Left colon (tissue), 2 donors: Measurements from ENCODE around the gene SLC34A1. TPM values are rescaled to one million over a fixed set of nuclear protein-coding genes. Genes with fewer than 3 reads are reported as not detected.
A peak's percentile ranks its signal among the peaks of the same experiment; 100 is the strongest.

ENCODE experiments used
- ATAC-seq: fragments of 200-7000 bp; cut with Tn5 transposase; one replicate; pipeline ENCODE4 v1.9.1; 2020; ENCODE audit warnings: mild to moderate bottlenecking, moderate library complexity
- DNase-seq, 2 donors: peaks; one replicate each; pipeline ENCODE4 v3.0.0-alpha.2; 2020
- intact Hi-C, 2 donors: fragments of 100-400 bp; cut with DNase I in 1 of 2; cut with micrococcal nuclease in 1 of 2; formaldehyde crosslinking; loops; one replicate each; pipeline versions ENCODE4 v1.11.2 to v1.14.0; 2022; cut with DNase I, micrococcal nuclease
- total RNA-seq, 2 donors: library from RNA; stranded (reverse); fragmentation: NEBNext Ultra II Directional; extraction: Animal tissue kit (Norgen Biotek cat#: 25700); gene quantifications; one replicate each; pipeline ENCODE4 v1.2.1, GENCODE V29; 2021
- donor health status: DM: no; HTN: no; CAD: no.
- donor health status: DM: yes; HTN: yes; CAD: no.

SLC34A1 gene
- total RNA-seq, 2 donors from 2014 or later = not detected

DNA sequence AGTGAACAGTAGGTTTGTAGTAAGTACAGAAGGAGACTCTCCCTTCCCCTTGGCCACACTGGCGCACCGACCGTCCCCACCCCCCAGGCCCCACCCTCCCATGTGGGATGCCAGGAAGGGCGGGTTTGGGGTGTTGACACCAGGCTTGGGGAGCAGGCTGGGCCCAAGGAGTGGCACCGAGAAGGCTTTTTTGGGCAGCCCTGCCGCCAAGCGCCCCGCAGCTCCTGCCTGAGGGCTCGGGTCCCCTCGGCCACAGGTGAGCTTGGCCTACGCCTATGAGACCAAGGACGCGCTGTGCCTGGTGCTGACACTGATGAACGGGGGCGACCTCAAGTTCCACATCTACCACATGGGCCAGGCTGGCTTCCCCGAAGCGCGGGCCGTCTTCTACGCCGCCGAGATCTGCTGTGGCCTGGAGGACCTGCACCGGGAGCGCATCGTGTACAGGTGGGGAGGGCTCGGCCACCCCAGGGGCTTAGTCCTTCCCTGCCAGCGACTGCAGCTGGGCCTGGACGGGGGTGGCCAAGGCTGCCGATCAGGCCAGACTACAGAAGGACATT is 49.5 kb downstream of the SLC34A1 start:
- no peak for DNase-seq
- no peak for ATAC-seq
- intact Hi-C loops = no loop called here

DNA sequence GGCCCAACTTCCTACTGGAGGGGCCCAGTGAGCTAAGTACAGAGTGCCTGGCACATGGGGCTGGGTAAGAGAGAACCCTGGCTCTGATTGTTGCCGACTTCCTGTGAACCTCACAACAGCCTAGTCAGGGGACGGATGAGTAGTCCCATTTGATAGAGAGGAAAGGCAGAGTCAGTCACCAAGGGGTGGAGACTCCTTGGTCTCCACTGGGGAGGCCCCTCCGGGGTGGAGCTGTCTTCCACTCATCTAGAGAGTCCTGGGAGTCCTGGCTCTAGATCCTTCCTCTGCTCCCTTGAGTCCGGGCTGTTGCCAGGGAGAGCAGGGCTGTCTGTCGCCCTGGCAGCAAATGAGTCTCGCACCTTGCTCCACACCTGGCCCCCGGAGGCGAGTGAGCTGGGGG is 50.2 kb downstream of the SLC34A1 start:
- intact Hi-C loops = no loop called here
- ATAC-seq (no peak), DNase-seq (no peak)

DNA sequence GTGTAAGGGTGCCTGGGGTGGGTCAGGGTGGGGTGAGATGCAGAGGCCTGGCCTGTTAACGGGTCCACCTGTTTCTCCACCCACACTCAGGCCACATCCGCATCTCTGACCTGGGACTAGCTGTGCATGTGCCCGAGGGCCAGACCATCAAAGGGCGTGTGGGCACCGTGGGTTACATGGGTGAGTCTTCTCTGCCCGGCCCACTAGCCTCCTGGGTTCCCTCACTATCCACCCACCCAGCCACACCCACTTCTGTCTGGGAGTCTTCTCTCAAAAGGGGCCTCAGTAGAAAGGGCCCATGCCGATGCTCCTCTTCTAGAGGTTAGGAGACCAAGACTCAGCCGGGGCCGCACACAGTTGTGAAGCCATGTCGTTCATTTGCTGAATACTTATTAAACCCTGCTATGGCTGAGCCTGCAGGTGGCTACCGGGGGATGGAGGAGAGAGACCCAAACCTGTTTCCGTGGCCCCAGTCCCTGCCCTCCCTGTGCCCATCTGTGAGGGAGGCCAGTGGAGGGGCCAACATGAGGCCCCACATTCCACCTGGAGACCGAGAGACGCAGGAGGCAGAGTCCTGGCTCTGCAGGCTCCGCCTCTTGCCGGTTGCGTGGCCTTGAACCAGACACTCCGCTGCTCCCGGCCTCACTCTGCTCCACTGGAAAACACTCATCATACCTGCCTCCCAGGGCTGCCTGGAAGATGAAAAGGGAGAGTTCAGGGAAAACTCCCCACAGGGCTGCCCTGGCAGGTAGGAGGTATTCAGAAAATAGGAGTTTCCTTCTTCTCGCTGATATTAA is 50.9 kb downstream of the SLC34A1 start:
- intact Hi-C loops = no loop called here
- DNase-seq (no peak), ATAC-seq (no peak)

DNA sequence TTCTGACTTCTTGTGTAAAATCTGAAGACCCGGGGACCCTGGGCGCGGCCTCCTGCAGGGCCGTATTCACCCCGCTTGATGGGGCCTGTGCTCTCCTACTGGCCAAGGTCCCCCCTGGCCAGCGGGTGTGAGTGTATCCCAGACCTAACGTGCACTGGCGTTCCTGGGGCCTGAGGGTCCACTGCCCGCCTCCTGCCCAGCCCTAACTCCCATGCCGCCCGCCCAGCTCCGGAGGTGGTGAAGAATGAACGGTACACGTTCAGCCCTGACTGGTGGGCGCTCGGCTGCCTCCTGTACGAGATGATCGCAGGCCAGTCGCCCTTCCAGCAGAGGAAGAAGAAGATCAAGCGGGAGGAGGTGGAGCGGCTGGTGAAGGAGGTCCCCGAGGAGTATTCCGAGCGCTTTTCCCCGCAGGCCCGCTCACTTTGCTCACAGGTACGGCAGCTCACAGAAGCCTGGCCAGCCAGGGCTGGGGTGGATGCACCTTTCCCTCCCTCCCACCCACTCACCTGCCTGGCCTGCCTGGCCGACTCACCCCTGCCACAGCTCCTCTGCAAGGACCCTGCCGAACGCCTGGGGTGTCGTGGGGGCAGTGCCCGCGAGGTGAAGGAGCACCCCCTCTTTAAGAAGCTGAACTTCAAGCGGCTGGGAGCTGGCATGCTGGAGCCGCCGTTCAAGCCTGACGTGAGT is 51.8 kb downstream of the SLC34A1 start:
- no peak for ATAC-seq
- intact Hi-C loops = no loop called here
- no peak for DNase-seq

DNA sequence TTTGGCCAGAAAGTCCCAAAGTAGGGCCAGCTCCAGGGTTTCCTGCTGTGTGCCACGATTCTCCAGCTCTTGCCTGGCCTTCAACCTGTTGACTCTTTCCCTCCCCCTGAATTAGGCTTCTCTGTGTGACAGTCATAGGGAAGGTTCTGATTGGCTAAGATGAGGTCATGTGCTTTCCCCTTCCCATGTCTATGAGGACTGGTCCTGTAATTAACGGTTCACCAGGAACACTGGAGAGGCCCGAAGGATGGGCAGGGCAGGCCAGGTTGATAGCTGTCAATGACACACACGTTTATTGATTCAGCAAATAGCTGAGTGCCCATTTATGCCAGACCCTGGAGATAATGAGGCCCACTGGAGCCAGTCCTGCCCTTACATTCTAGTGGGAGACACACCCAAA is 53.4 kb downstream of the SLC34A1 start:
- DNase-seq (no peak), ATAC-seq (peak; percentile 37)
- intact Hi-C loops = no loop called here

DNA sequence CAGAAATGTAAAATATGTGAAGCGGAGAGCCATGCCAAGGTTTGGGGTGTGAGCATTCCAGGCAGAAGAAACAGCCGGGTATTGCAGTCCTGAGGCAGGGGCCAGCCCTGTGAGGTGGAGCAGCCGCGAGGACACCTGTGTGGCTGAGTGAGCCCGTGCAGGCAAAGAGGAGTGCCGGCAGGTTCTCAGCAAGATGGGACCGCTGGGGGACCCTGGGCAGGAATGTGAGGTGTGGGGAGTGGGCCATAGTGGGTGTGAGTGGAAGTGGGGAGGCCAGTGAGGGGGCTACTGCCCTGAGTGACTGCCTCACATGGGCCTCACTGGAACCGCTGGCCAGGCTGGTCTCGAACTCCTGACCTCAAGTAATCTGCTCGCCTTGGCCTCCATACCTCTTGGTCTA is 54.2 kb downstream of the SLC34A1 start:
- DNase-seq (no peak), ATAC-seq (no peak)
- intact Hi-C loops = no loop called here

DNA sequence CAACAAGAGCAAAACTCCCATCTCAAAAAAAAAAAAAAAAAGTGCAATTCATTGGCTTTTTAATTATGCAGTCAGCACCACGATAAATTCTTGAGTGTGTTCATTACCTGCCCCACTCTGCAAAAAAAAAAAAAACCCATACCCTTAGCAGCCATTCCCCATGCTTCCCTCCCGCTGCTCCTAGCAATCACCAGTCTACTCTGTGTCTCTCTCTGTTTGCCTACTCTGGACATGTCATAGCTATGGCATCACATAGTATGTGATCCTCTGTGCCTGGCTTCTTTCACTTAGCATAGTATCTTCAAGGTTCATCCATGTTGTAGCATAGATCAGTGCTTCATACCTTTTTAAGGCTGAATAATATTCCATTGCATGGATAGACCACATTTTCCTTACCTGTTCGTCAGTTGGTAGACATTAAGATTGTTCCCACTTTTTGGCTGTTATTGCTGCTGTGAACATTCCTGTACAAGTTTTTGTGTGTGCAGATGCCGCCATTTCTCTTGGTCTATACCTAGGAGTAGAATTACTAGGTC is 55.4 kb downstream of the SLC34A1 start:
- intact Hi-C loops = no loop called here
- DNase-seq = no peak
- ATAC-seq = no peak

DNA sequence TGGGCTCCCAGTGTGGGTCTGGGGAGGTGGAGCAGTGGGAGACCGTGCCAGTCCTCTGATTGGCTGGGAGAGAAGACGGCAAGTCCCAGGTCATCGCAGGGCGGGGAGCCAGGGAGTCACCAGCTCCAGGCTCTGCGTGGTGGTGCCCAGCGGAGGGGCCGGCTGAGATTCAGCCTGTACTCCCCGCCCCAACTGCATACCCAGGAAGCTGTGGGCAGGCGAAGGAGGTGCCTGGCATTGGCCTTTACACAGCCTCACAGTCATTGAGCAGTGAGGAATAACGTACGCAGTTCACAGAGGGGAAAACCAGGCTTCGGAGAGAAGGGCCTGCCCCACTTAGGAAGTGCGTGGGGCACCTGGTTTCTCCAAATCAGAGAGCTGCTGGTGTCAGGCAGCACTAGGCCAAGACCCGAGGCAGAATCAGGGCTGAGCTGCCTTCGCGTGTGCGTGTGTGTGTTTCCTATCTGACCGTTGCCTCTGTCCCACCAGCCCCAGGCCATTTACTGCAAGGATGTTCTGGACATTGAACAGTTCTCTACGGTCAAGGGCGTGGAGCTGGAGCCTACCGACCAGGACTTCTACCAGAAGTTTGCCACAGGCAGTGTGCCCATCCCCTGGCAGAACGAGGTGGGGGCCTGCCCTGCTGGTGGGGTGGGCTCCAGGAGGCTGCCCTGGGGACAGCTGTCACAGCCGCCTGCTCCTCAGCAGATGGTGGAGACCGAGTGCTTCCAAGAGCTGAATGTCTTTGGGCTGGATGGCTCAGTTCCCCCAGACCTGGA is 56.2 kb downstream of the SLC34A1 start:
- no peak for DNase-seq
- ATAC-seq = no peak
- intact Hi-C loops = no loop called here

DNA sequence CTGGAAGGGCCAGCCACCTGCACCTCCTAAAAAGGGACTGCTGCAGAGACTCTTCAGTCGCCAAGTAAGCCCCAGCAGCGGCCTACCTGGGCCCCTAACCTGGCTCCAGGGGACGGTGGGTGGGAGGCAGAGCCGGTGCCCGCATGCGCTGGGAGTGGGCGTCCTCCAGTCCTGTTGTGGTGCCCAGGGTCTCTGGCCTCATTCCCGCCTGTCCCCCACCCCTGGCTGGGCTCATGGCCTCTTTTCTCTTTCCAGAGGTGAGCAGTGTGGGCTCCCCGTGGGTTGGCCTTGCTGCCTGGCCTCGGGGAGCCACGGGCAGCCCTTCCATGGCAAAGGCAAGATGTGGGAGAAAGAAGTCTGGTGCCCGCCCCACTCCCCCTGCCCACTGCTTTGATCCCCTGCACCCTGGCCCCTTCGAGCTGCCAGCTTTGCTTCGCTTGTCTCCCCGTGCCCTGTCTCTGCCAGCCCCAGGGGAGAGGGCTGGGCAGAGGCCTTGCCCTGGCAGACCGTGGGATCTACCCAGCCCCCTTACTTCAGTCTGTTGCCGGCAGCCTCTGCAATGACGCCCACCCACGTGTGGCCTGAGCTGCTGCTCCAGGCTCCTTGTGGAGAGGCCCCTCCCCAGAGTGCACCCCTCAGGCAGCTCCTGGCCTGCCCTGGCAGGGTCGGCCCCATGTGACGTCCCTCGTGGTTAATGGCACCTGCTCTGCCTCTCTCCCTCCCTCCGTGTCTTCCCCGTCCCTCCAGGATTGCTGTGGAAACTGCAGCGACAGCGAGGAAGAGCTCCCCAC is 57.0 kb downstream of the SLC34A1 start:
- DNase-seq (no peak), ATAC-seq (no peak)
- intact Hi-C loops = no loop called here

DNA sequence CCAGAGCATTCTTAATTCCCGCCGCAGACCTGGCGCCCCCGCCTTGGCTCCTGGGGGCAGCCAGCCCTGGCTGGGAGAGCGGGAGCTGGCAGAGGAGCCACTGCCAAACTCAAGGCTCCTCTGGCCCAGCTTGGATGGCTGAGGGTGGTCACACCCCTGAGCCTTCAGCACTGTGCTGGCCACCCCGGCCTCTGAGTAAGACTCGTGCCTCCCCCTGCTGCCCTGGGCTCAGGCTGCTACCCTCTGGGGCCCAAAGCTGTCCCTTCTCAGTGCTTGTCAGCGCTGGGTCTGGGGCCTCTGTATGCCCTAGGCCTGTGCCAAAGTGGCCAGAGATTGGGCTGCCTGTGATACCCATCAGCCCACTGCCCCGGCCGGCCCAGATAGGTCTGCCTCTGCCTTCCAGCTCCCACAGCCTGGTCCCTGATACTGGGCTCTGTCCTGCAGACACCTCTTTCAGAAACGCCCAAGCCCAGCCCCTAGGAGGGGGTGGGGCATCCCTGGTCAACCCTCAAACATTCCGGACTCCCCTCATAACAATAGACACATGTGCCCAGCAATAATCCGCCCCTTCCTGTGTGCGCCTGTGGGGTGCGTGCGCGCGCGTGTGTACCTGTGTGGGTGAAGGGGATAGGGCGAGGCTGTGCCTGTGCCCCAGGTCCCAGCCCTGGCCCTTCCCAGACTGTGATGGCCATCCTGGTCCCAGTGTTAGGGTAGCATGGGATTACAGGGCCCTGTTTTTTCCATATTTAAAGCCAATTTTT is 58.0 kb downstream of the SLC34A1 start:
- ATAC-seq (no peak), DNase-seq (peak in 1 of 2 donors; percentile 8)
- intact Hi-C loops = no loop called here

DNA sequence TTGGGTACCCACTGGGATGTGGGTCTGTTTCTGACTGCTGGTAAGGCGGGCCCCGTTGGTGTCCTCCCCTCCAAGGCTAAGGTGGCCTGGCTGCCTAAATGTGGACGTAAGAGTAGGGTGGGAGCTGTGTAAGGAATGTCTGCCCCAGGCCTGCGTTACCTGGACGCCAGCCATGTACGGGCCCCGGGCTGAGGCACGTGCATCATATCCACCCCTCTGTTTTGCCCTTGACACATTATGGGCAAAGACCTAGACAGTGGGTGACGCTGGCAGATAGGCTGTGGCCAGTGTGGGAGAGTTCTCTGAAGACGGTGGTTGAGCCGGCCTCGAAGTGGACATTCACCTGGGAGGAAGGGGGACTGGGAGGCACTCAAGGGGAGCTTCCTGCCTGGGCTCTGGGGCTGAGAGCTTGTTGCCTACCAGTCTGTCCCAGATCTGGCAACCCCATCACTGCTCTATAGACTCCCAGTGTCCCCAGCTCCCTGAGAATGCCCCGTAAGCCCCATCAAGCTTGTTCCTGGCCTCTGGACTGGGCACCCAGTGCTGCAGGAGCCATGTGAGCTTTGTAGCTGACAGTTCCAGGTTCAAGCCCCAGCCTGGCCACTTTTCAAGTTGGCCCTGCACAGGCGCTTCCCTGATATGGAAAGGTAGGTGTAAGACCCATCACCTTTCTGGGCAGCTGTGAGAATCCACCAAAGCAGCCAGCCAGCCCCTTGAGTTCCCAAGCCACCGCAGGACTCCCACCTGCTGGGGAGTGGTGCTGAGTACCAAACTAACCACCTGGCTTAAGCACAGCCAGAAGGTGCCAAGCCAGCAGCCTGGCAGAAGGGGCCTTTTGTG is 59.1 kb downstream of the SLC34A1 start:
- ATAC-seq (no peak), DNase-seq (peak in 1 of 2 donors; percentile 7)
- intact Hi-C loops = no loop called here

DNA sequence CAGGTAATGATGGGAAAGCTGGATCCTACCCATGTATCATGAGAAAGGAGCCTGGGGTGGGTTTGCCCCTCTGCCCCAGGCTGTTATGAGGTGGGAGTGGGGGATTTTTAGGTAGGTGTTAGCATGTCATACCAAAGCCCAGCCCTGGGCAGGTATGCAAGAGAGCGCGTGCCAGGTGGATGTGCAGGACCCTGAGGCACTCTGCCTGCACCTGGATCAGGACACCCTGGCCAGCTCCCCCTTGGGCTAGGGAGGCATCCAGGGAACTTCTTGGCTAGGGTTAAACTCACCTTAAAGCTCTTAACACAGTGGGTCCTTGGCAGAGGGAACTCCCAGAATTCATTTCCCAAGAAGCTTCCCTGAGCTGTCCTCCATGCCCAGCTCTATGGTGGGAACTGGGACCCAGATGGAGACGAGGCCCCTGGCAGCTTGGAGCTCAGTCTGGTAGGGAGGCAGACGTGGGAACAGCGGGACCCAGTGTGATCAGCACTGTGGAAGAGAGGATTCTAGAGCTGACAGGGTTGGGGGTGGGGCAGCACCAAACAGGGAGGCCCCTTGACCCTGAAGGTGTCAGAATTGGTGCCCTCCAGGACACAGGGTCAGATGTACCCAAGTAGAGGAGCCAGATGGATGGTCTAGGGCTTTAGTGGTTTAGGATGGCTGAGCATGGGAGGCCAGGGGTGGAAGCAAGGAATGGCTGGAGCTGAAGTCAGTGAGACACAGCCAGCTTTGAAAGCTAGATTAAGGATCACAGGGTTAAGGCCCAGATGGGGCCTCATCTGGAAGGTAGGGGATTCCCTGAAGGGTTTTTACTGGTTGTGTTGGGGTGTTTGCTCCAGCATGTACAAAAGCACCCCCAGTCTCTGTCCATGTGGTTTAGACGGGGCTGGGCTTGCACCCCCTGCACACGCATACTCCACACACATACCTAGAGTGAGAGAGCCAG is 60.1 kb downstream of the SLC34A1 start:
- intact Hi-C loops = no loop called here
- ATAC-seq (no peak), DNase-seq (no peak)

DNA sequence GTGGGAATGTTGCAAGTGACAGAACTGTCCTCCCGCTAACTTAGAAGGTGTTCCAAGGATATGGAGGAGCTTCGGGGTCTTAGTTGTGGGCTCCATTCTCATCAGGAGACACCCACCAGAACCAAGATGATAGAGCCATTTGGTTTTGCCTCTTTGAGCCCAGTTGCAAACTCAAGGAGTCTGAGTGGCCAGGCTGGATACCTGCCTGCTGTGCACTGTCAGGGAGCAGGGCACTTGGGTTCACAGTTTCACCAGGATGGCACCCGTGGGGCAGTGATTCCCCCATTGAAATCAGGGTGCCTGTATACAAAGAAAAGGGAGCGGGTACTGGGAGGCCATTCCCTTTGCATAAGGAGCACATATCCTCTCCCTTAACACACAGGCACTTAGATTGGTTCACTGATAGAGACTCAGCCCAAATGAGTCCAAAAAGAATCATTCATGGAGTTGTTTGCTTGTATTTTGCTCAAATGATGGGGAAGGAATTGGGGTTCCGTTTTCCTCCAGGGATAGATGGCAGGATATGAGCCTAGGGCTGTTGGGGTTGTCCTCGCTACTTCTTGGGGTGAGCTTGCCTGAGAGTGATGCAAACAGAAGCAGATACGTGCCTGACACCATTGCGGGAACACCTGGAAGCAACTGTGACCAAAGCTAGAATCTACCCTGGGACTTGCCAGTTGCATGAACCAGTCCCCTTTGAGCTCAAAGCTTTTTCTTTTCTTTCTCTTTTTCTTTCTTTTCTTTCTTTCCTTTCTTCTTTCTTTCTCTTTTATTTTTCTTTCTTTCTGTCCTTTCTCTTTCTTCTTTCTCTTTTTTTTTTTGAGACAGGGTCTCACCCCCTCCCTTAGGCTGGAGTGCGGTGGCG is 61.0 kb downstream of the SLC34A1 start:
- ATAC-seq (no peak), DNase-seq (no peak)
- intact Hi-C loops = no loop called here

DNA sequence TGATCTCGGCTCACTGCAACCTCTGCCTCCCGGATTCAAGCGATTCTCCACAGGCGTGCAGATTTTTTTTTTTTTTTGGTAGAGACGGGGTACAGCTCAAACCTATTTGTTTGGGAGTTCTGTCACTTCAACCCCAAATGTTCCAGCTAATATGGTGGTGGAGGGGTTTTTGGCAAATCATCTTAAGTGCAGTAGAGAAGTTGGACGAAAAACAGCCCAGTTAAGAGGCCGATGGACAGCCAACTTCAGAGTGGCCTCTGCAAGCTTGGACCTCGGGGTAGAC is 61.6 kb downstream of the SLC34A1 start:
- intact Hi-C loops = no loop called here
- DNase-seq = no peak
- no peak for ATAC-seq
